SJCRH30 (cell line): Measurements from ENCODE around the gene RSF1. TPM values are rescaled to one million over a fixed set of nuclear protein-coding genes. Genes with fewer than 3 reads are reported as not detected.

Source experiments
- DNase-seq, 2 experiments: peaks; one replicate each; pipeline ENCODE4 v3.0.0-alpha.2; 2015 to 2020
- H3K27ac ChIP-seq: fragments of 250-450 bp; sonication (Bioruptor Pico); 2 replicates; pipeline ENCODE4 v1.5.1; 2020; ENCODE audit warnings: mild to moderate bottlenecking, moderate library complexity
- H3K27me3 ChIP-seq: fragments of 250-450 bp; sonication (Bioruptor Pico); 2 replicates; pipeline ENCODE4 v1.5.1; 2020; ENCODE audit warnings: mild to moderate bottlenecking, moderate library complexity
- H3K36me3 ChIP-seq: fragments of 250-450 bp; sonication (Bioruptor Pico); 2 replicates; pipeline ENCODE4 v1.5.1; 2020; ENCODE audit warnings: mild to moderate bottlenecking, moderate library complexity
- H3K4me1 ChIP-seq: fragments of 250-450 bp; sonication (Bioruptor Pico); 2 replicates; pipeline ENCODE4 v1.5.1; 2020; ENCODE audit warnings: mild to moderate bottlenecking, moderate library complexity
- H3K4me3 ChIP-seq: fragments of 250-450 bp; sonication (Bioruptor Pico); 2 replicates; pipeline ENCODE4 v1.5.1; 2020; ENCODE audit warnings: mild to moderate bottlenecking, moderate library complexity
- H3K9me3 ChIP-seq: fragments of 250-450 bp; sonication (Bioruptor Pico); replicated peaks from 2 replicates; pipeline ENCODE4 v1.5.1; 2020; ENCODE audit warnings: mild to moderate bottlenecking, moderate library complexity
- total RNA-seq: library from RNA; depleted of rRNA; stranded (reverse); fragments of >200 nt; shearing (Covaris generic); gene quantifications from 2 replicates; pipeline ENCODE4 v1.2.3, GENCODE V29; 2014

Gene RSF1
- total RNA-seq, 1 experiment from 2014 or later: 56.1 TPM

GRCh38 chr11:77705876-77706579, 114.5 kb downstream of the RSF1 start:
- no peaks in the 10 kb centered on the region for H3K9me3 ChIP-seq
- no peak for DNase-seq
- peaks cover 23% of the 10 kb centered on the region for H3K36me3 ChIP-seq
- H3K4me1 ChIP-seq: no peaks in the 10 kb centered on the region
- H3K27ac ChIP-seq: no peak overlapping the region
- no peaks in the 10 kb centered on the region for H3K27me3 ChIP-seq
- H3K4me3 ChIP-seq: no peak overlapping the region

- no peaks in the 10 kb centered on the region for H3K9me3 ChIP-seq
- H3K4me3 ChIP-seq: no peak overlapping the region
- H3K27ac ChIP-seq: no peak overlapping the region
- H3K36me3 ChIP-seq: peaks cover 23% of the 10 kb centered on the region
- no peaks in the 10 kb centered on the region for H3K4me1 ChIP-seq
- H3K27me3 ChIP-seq: no peaks in the 10 kb centered on the region
- DNase-seq: no peak
These were observed 115.2 kb downstream of the RSF1 start for GRCh38 chr11:77705195-77705875.

DNA sequence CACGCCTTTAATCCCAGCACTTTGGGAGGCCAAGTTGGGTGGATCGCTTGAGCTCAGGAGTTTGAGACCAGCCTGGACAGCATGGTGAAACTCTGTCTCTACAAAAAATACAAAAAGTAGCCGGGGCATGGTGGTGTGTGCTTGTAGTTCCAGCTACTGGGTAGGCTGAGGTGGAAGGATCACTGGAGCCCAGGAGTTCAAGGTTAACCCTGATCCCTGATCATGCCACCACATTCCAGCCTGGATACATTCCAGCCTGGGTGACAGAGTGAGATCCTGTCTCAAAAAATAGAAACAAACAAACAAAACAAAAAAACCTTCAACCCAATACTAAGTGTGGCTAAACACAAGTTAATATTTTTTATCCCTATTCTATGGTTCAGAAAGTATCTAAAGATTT, 116.5 kb downstream of the RSF1 start:
- H3K27ac ChIP-seq: no peak overlapping the region
- H3K36me3 ChIP-seq: peaks cover 26% of the 10 kb centered on the region
- no peak for DNase-seq

GRCh38 chr11:77699425-77699824, 121.1 kb downstream of the RSF1 start:
- Histone ChIP-seq H3K36me3 (peaks cover 45% of the 10 kb centered on the region), H3K4me3 (no peak overlapping the region), H3K9me3 (no peaks in the 10 kb centered on the region), H3K4me1 (no peaks in the 10 kb centered on the region), H3K27ac (no peak overlapping the region), H3K27me3 (no peaks in the 10 kb centered on the region)
- no peak for DNase-seq

More for the DNA sequence above, 116.5 kb downstream of the RSF1 start:
- no peaks in the 10 kb centered on the region for H3K9me3 ChIP-seq
- H3K4me3 ChIP-seq: no peak overlapping the region
- no peaks in the 10 kb centered on the region for H3K27me3 ChIP-seq
- H3K4me1 ChIP-seq: no peaks in the 10 kb centered on the region

- Histone ChIP-seq H3K36me3 (peaks cover 43% of the 10 kb centered on the region), H3K4me3 (no peak overlapping the region), H3K27ac (no peak overlapping the region), H3K9me3 (no peaks in the 10 kb centered on the region), H3K4me1 (no peaks in the 10 kb centered on the region), H3K27me3 (no peaks in the 10 kb centered on the region)
- DNase-seq: no peak
These were observed 121.6 kb downstream of the RSF1 start for GRCh38 chr11:77698896-77699295.

DNA sequence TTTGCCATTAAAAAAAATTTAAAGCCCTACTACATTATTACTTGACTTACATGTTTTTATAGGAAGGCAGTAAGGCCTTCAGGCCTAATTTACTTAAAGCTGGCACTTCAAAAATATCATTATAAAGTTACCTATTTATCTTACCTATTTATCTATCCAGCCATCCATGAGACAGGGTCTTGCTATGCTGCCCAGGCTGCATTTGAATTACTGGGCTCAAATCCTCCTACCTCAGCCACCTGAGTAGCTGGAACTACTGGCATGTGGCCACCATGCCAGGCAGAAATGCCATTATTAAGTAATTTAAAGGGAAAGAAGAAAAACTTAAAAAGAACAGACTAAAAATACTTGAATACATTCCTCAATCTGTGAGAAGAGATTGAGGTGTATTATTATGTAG, 122.7 kb downstream of the RSF1 start:
- Histone ChIP-seq H3K9me3 (no peaks in the 10 kb centered on the region), H3K4me1 (no peaks in the 10 kb centered on the region), H3K36me3 (peaks cover 49% of the 10 kb centered on the region), H3K4me3 (no peak overlapping the region), H3K27ac (no peak overlapping the region), H3K27me3 (no peaks in the 10 kb centered on the region)
- DNase-seq: no peak

DNA sequence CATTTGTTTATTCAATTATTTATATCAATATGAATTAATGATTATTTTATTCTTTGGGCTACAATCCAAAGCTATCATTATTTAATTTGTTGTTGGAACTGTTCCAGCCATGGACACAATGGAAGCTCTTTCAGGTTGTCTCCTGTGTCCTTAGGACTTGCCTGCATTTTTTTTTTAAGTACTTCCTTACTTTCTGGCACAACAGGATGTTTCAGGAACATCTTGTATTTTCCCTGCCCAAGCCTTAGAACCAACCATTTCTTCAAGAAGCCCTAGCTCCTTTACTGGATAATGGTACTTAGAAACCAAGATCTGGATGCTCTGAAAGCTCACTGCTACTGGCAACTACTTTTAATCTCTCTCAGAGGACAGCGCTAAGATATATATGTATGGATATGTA, 125.1 kb downstream of the RSF1 start:
- Histone ChIP-seq H3K4me3 (no peak overlapping the region), H3K27me3 (no peaks in the 10 kb centered on the region), H3K36me3 (peaks cover 57% of the 10 kb centered on the region), H3K4me1 (no peaks in the 10 kb centered on the region), H3K27ac (no peak overlapping the region), H3K9me3 (no peaks in the 10 kb centered on the region)
- DNase-seq: no peak

DNA sequence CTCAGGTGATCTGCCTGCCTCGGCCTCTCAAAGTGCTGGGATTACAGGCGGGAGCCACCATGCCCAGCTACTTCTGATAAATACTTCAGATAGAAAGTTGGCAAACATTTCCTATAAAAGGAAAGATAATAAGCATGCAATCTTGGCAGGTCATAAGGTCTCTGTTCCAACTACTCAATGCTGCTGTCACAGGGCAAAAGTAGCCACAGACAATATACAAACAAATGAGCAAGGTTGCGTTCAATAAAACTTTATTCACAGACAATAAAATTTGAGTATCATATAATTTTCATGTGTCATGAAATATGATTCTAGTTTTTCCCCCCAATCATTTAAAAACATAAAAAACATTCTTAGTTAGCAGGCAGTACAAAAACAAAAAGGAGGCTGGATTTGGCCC, 129.9 kb downstream of the RSF1 start:
- H3K27me3 ChIP-seq: no peaks in the 10 kb centered on the region
- H3K27ac ChIP-seq: no peak overlapping the region
- H3K9me3 ChIP-seq: no peaks in the 10 kb centered on the region
- H3K4me3 ChIP-seq: no peak overlapping the region
- DNase-seq: no peak
- H3K36me3 ChIP-seq: peaks cover 43% of the 10 kb centered on the region
- H3K4me1 ChIP-seq: no peaks in the 10 kb centered on the region

GRCh38 chr11:77687088-77687487, 133.4 kb downstream of the RSF1 start:
- DNase-seq: no peak
- Histone ChIP-seq H3K27me3 (no peaks in the 10 kb centered on the region), H3K4me1 (no peaks in the 10 kb centered on the region), H3K27ac (no peak overlapping the region), H3K9me3 (no peaks in the 10 kb centered on the region), H3K4me3 (no peak overlapping the region), H3K36me3 (peaks cover 36% of the 10 kb centered on the region; the same call in 1 of the 2 replicates)

DNA sequence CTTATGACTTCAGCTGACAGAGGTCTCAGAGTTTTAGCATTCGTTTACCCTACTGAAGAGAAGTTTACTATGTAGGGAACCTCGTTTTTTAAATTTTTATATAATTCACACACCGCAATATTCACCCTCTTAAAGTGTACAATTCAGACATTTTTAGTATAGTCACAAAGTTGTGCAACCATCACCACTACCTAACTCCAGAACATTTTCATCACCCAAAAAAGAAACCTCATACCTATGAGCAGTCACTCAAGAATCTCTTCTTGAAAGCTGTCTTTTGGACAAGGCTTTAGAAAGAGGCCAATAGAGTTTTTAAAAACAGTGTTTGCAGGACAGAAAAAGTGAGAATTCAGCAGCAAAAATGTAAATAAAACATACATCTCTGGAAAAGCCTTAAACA, 143.4 kb downstream of the RSF1 start:
- DNase-seq: no peak
- Histone ChIP-seq H3K4me1 (no peaks in the 10 kb centered on the region), H3K36me3 (peaks cover 42% of the 10 kb centered on the region), H3K27me3 (no peaks in the 10 kb centered on the region), H3K9me3 (no peaks in the 10 kb centered on the region), H3K4me3 (no peak overlapping the region), H3K27ac (no peak overlapping the region)

DNA sequence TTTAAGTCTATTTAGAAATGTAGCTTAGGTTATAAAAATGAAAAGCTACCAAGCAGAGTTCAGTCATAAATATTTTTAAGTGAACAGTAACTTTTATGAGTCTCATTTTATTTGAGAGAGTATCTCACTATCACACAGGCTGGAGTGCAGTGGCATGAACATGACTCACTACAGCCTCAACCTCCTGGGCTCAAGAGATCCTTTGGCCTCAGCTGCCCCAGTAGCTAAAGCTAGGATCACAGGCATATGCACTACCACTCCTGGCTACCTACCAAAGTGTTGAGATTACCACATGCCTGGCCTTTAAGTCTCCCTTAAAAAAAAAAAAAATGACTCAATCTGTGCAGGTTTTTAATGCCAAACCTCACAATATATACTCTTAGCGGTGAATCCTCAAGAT, 148.3 kb downstream of the RSF1 start:
- Histone ChIP-seq H3K27me3 (no peaks in the 10 kb centered on the region), H3K4me1 (no peaks in the 10 kb centered on the region), H3K27ac (no peak overlapping the region), H3K4me3 (no peak overlapping the region), H3K9me3 (no peaks in the 10 kb centered on the region), H3K36me3 (peaks cover 54% of the 10 kb centered on the region)
- DNase-seq: no peak

DNA sequence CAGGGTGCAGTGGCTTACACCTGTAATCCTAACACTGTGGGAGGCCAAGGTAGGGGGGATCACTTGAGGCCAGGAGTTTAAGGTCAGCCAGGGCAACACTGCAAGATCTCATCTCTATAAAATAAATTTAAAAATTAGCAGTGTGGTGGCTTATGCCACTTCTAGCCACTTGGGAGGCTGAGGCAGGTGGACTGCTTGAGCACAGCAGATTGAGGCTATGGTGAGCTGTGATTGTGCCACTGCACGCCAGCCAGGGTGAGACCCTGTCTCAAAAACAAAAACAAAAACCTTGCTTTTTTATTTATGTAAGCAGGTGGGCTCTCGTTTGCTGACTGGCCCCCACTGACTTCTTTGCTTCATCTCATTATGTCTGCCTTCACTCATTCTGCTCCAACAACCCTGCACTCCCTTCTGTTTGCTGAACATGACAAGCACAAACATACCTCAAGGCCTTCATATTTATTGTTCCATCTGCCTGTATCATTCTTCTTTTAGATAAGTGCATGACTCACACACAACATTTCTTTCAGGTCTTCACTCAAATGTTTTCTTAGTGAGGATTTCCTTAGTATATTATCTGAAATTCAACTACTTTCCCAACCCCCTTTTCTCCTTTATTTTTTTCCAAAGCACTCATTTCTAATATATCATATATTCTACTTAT, 150.5 kb downstream of the RSF1 start:
- no peak overlapping the region for H3K27ac ChIP-seq
- peaks cover 54% of the 10 kb centered on the region for H3K36me3 ChIP-seq
- no peaks in the 10 kb centered on the region for H3K4me1 ChIP-seq
- H3K4me3 ChIP-seq: no peak overlapping the region
- H3K27me3 ChIP-seq: no peaks in the 10 kb centered on the region
- DNase-seq: no peak
- no peaks in the 10 kb centered on the region for H3K9me3 ChIP-seq

GRCh38 chr11:77668760-77669159, 151.8 kb downstream of the RSF1 start:
- H3K27me3 ChIP-seq: no peaks in the 10 kb centered on the region
- H3K9me3 ChIP-seq: no peaks in the 10 kb centered on the region
- no peak overlapping the region for H3K4me3 ChIP-seq
- H3K4me1 ChIP-seq: no peaks in the 10 kb centered on the region
- no peak for DNase-seq
- H3K36me3 ChIP-seq: peaks cover 57% of the 10 kb centered on the region
- no peak overlapping the region for H3K27ac ChIP-seq

- DNase-seq: no peak
These were observed 155.1 kb downstream of the RSF1 start for GRCh38 chr11:77665240-77665965.

DNA sequence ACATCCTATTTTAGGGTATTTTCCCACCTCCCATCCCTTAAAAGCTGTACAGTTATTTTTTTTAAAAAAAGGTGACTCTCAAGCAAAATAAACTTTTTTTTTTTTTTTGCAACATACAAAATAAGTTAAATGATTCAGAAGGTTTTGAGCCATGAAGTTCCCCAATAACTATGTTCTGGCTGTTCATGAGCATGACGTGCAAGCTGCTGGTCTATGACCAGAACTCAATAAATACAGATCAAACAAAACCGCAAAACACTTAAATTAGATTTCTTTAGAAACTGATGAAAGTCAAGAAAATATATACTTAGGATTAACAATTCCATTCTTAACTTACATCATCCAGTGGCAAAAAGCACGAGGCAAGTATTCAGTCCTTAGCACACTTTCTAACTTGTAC, 158.9 kb downstream of the RSF1 start:
- H3K36me3 ChIP-seq: peaks cover 25% of the 10 kb centered on the region
- no peak for DNase-seq
- H3K27me3 ChIP-seq: no peaks in the 10 kb centered on the region
- H3K27ac ChIP-seq: no peak overlapping the region
- H3K4me3 ChIP-seq: no peak overlapping the region
- no peaks in the 10 kb centered on the region for H3K9me3 ChIP-seq
- H3K4me1 ChIP-seq: peaks cover 8% of the 10 kb centered on the region; the same call in 1 of the 2 replicates

More at GRCh38 chr11:77665240-77665965, 155.1 kb downstream of the RSF1 start:
- Histone ChIP-seq H3K4me3 (no peak overlapping the region), H3K36me3 (peaks cover 43% of the 10 kb centered on the region), H3K9me3 (no peaks in the 10 kb centered on the region), H3K27me3 (no peaks in the 10 kb centered on the region), H3K27ac (no peak overlapping the region), H3K4me1 (no peaks in the 10 kb centered on the region)
